ENCODE measurements around the gene RNASEH1.

GRCh38 chr2:3597567-3597966, 39.4 kb upstream of the RNASEH1 start:
- TF ChIP-seq CTCF (IDR thresholded peaks at IDR 0.05; ENCODE audit: low read depth, low read length, poor library complexity, severe bottlenecking) (no peak), EZH2phosphoT487 (IDR thresholded peaks at IDR 0.05; ENCODE audit: borderline replicate concordance, low read length) (no peak)

All from DOHH2 (cell line).